Esophagus muscularis mucosa (tissue), 3 donors: ENCODE measurements around the gene ZNF619.

Experiments used
- POLR2A ChIP-seq: fragments of 450-650 bp; IDR thresholded peaks from one replicate; pipeline ENCODE4 v1.6.1; 2017; ENCODE audit warnings: antibody characterized with exemption, moderate library complexity, mild to moderate bottlenecking, low read depth
- POLR2AphosphoS5 ChIP-seq, 2 donors: sonication (generic); formaldehyde crosslinking; IDR thresholded peaks; one replicate each; pipeline ENCODE4 v1.6.1; 2017; ENCODE audit warnings: antibody characterized with exemption in 2 of 2
- TF ChIP-seq, protein P1 (sequence below), 3 experiments: fragments of 200-600 bp in 2 of 3; fragments of 450-650 bp in 1 of 3; sonication (generic) in 2 of 3; IDR thresholded peaks; one replicate each; pipeline ENCODE4 v1.5.1; 2017 to 2019; ENCODE audit warnings: antibody characterized with exemption in 3 of 3, mild to moderate bottlenecking in 2 of 3, moderate library complexity in 1 of 3

DNA sequence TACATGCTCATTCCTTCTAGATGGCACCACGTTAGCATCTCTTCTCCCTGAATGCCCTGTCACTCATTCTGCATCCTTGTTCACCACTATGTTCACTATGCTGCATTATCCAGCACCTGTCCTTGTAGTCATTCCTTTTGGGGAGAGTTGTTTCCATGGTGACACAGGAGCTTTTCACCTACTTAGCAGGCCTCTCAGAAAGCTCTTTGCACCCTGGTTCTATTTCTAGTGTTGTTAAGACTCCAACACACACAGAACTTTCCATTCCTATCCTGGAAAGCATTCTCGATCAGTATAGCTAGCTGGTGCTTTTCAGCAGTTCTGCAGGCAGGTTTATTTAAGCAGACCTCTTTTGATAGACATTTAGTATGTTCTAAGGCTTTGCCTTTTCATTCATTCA, 26.5 kb upstream of the ZNF619 start:
- TF ChIP-seq POLR2A, result no peak
- TF ChIP-seq, protein P1, sequence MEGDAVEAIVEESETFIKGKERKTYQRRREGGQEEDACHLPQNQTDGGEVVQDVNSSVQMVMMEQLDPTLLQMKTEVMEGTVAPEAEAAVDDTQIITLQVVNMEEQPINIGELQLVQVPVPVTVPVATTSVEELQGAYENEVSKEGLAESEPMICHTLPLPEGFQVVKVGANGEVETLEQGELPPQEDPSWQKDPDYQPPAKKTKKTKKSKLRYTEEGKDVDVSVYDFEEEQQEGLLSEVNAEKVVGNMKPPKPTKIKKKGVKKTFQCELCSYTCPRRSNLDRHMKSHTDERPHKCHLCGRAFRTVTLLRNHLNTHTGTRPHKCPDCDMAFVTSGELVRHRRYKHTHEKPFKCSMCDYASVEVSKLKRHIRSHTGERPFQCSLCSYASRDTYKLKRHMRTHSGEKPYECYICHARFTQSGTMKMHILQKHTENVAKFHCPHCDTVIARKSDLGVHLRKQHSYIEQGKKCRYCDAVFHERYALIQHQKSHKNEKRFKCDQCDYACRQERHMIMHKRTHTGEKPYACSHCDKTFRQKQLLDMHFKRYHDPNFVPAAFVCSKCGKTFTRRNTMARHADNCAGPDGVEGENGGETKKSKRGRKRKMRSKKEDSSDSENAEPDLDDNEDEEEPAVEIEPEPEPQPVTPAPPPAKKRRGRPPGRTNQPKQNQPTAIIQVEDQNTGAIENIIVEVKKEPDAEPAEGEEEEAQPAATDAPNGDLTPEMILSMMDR (IDR thresholded peaks at IDR 0.05), result no peak
- TF ChIP-seq POLR2AphosphoS5 (IDR thresholded peaks at IDR 0.05), result no peak
